Sigmoid colon (tissue), 3 donors: ENCODE data around the gene HSPA6.
"Not testable (repeated sequence)": the region's sequence is repeated elsewhere in the genome, so short reads cannot be mapped to it uniquely, and the experiment has no call there.

Source experiments
- POLR2A ChIP-seq, 2 donors: fragments of 450-650 bp; IDR thresholded peaks; one replicate each; pipeline ENCODE4 v1.6.1; 2016; ENCODE audit warnings: antibody characterized with exemption in 2 of 2, mild to moderate bottlenecking in 2 of 2, moderate library complexity in 2 of 2
- TF ChIP-seq, protein P1 (sequence below), 4 experiments: fragments of 450-650 bp in 3 of 4; fragments of 200-600 bp in 1 of 4; IDR thresholded peaks; one replicate each; pipeline ENCODE4 v1.5.1; 2016 to 2019; ENCODE audit warnings: antibody characterized with exemption in 4 of 4, mild to moderate bottlenecking in 3 of 4, moderate library complexity in 2 of 4

DNA sequence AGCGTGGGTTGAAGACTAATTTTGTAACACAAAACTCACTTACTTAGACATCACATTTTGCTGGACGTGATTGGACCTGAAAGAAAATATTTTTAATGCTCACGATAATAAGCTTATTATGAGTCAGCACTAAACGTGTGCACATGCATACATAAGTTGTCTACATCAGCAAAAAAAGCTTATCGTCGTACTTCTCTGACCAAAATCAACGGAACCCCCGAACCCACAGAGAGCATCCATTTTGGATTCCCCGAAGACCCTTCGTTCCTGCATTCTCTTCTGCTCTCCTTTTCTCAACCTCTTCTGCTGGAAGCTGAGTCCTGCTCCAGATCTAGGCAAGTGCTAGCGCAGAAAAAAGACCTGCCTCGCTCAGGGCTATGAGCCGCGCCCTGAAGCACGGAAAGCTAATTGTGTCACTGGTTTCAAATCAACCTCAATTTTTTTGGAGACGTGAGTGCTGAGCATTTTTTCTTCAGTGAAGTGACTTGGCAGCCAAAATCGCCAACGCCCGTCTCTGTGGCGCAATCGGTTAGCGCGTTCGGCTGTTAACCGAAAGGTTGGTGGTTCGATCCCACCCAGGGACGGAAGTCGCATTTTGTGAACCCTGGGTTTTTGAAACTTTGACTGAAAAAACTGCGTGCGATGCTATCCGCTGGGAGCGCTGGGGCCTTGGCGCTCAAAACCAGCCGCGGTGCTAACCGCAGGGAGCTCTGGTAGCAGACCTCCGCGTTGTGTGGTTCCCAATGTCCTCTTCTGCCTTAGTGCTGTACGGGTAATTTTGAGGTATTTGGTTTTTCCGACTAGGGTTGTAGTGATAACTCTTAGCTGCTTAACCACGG, 15.6 kb downstream of the HSPA6 start:
- TF ChIP-seq, protein P1, sequence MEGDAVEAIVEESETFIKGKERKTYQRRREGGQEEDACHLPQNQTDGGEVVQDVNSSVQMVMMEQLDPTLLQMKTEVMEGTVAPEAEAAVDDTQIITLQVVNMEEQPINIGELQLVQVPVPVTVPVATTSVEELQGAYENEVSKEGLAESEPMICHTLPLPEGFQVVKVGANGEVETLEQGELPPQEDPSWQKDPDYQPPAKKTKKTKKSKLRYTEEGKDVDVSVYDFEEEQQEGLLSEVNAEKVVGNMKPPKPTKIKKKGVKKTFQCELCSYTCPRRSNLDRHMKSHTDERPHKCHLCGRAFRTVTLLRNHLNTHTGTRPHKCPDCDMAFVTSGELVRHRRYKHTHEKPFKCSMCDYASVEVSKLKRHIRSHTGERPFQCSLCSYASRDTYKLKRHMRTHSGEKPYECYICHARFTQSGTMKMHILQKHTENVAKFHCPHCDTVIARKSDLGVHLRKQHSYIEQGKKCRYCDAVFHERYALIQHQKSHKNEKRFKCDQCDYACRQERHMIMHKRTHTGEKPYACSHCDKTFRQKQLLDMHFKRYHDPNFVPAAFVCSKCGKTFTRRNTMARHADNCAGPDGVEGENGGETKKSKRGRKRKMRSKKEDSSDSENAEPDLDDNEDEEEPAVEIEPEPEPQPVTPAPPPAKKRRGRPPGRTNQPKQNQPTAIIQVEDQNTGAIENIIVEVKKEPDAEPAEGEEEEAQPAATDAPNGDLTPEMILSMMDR (IDR thresholded peaks at IDR 0.05): not testable (repeated sequence)
- TF ChIP-seq POLR2A (IDR thresholded peaks at IDR 0.05): not testable (repeated sequence)
